GM23338 (cell line): Measurements from ENCODE around the gene CASQ1. TPM values are rescaled to one million over a fixed set of nuclear protein-coding genes. Genes with fewer than 3 reads are reported as not detected.

Experiments used
- ATAC-seq: fragments of 200-7000 bp; cut with Tn5 transposase; 3 replicates; pipeline ENCODE4 v1.9.1; 2020
- DNase-seq: peaks from one replicate; pipeline ENCODE4 v3.0.0-alpha.2; 2015; ENCODE audit warnings: low spot score
- H2AFZ ChIP-seq: fragments of 200-600 bp; sonication (generic); 2 replicates; pipeline ENCODE4 v1.8.0; 2016; ENCODE audit warnings: antibody characterized with exemption, mild to moderate bottlenecking, moderate library complexity
- H3F3A ChIP-seq: fragments of 200-600 bp; sonication (generic); replicated peaks from 2 replicates; pipeline ENCODE4 v1.8.0; 2017; ENCODE audit warnings: antibody characterized with exemption, mixed run types, low read depth
- H3K27ac ChIP-seq: fragments of 200-600 bp; sonication (generic); 2 replicates; pipeline ENCODE4 v1.6.1; 2016; ENCODE audit warnings: low read depth
- H3K27me3 ChIP-seq: fragments of 200-600 bp; sonication (generic); 2 replicates; pipeline ENCODE4 v1.8.0; 2016; ENCODE audit warnings: mild to moderate bottlenecking, mixed run types, moderate library complexity; ENCODE audit not compliant: insufficient read depth
- H3K36me3 ChIP-seq: fragments of 200-600 bp; sonication (generic); 2 replicates; pipeline ENCODE4 v1.8.0; 2016; ENCODE audit warnings: mild to moderate bottlenecking; ENCODE audit not compliant: insufficient read depth
- H3K4me1 ChIP-seq: fragments of 200-600 bp; sonication (generic); 2 replicates; pipeline ENCODE4 v1.8.0; 2016; ENCODE audit warnings: mild to moderate bottlenecking, moderate library complexity; ENCODE audit not compliant: insufficient read depth
- H3K4me2 ChIP-seq: fragments of 200-600 bp; sonication (generic); 2 replicates; pipeline ENCODE4 v1.7.1; 2017; ENCODE audit warnings: mixed run types
- H3K4me3 ChIP-seq: fragments of 200-600 bp; sonication (generic); 2 replicates; pipeline ENCODE4 v1.6.1; 2016; ENCODE audit warnings: mixed run types
- H3K79me2 ChIP-seq: fragments of 200-600 bp; sonication (generic); replicated peaks from 2 replicates; pipeline ENCODE4 v1.8.0; 2017; ENCODE audit warnings: mild to moderate bottlenecking; ENCODE audit not compliant: insufficient read depth
- H3K9me2 ChIP-seq: fragments of 200-600 bp; sonication (generic); 2 replicates; pipeline ENCODE4 v1.8.0; 2017; ENCODE audit not compliant: insufficient read depth
- H4K20me1 ChIP-seq: fragments of 200-600 bp; sonication (generic); replicated peaks from 2 replicates; pipeline ENCODE4 v1.8.0; 2017; ENCODE audit warnings: mild to moderate bottlenecking; ENCODE audit not compliant: insufficient read depth
- H3K27ac Mint-ChIP-seq: 2 replicates; pipeline ENCODE4 v1.8.0; 2020; ENCODE audit warnings: inconsistent platforms, mild to moderate bottlenecking, moderate library complexity, mixed read lengths
- H3K27me3 Mint-ChIP-seq: 3 replicates; pipeline ENCODE4 v1.8.0; 2022; ENCODE audit warnings: low read depth, mild to moderate bottlenecking, moderate library complexity, mixed read lengths, inconsistent platforms; ENCODE audit not compliant: insufficient read depth, poor library complexity
- H3K36me3 Mint-ChIP-seq: 3 replicates; pipeline ENCODE4 v1.8.0; 2021; ENCODE audit warnings: low read depth, mild to moderate bottlenecking, inconsistent platforms, moderate library complexity, mixed read lengths
- H3K4me1 Mint-ChIP-seq: 3 replicates; pipeline ENCODE4 v1.8.0; 2020; ENCODE audit warnings: mild to moderate bottlenecking, inconsistent platforms, mixed read lengths
- H3K4me3 Mint-ChIP-seq: 3 replicates; pipeline ENCODE4 v1.8.0; 2021; ENCODE audit warnings: moderate library complexity, mild to moderate bottlenecking, inconsistent platforms, mixed read lengths
- H3K9me3 Mint-ChIP-seq: 3 replicates; pipeline ENCODE4 v1.8.0; 2020; ENCODE audit warnings: moderate library complexity, mild to moderate bottlenecking, inconsistent platforms, mixed read lengths
- ZNF114 ChIP-seq: fragments of 250-450 bp; sonication (Bioruptor Pico); IDR thresholded peaks from 2 replicates; pipeline ENCODE4 v1.5.0; 2020; ENCODE audit warnings: mild to moderate bottlenecking, moderate library complexity
- ZNF331 ChIP-seq: fragments of 250-450 bp; sonication (Bioruptor Pico); IDR thresholded peaks from 2 replicates; pipeline ENCODE4 v1.5.0; 2020; ENCODE audit warnings: low read depth, mild to moderate bottlenecking, moderate library complexity
- ZNF462 ChIP-seq: fragments of 250-450 bp; sonication (Bioruptor Pico); IDR thresholded peaks from 2 replicates; pipeline ENCODE4 v1.5.0; 2020; ENCODE audit warnings: mild to moderate bottlenecking, moderate library complexity
- polyA plus RNA-seq: library from polyadenylated mRNA; unstranded; fragments of >200 nt; fragmentation: Nextera tagmentation; extraction: Ambion mirVana; gene quantifications from 2 replicates; pipeline ENCODE4 v1.2.1, GENCODE V29; 2016
- total RNA-seq: library from RNA; depleted of rRNA; stranded (reverse); fragments of >200 nt; shearing (Covaris generic); gene quantifications from 2 replicates; pipeline ENCODE4 v1.2.3, GENCODE V29; 2014
- TF ChIP-seq, protein P1 (sequence below): IDR thresholded peaks from 2 replicates; pipeline ENCODE4 v1.6.1; 2016; ENCODE audit warnings: antibody characterized with exemption

The CASQ1 gene
- total and polyA plus RNA-seq, 2 experiments from 2014 or later = 1.1 to 2.8 TPM

- Mint-ChIP-seq H3K27me3 (peaks cover 14% of the 10 kb centered on the region), H3K36me3 (no peaks in the 10 kb centered on the region), H3K27ac (no peak overlapping the region), H3K4me1 (peaks cover 16% of the 10 kb centered on the region), H3K4me3 (no peak overlapping the region), H3K9me3 (no peaks in the 10 kb centered on the region)
- no peak overlapping the region for H2AFZ ChIP-seq
- no peaks in the 10 kb centered on the region for H3K36me3 ChIP-seq
- no peak overlapping the region for H3K4me2 ChIP-seq
- H3K27ac ChIP-seq = no peak overlapping the region
- H4K20me1 ChIP-seq = no peaks in the 10 kb centered on the region
- no peak overlapping the region for H3K4me3 ChIP-seq
- H3K4me1 ChIP-seq = no peaks in the 10 kb centered on the region; the same call in 1 of the 2 replicates
- no peak for DNase-seq
- ATAC-seq = no peak
- H3F3A ChIP-seq = no peaks in the 10 kb centered on the region
- no peaks in the 10 kb centered on the region for H3K79me2 ChIP-seq
- TF ChIP-seq ZNF462 (CRISPR knock-in tag) (no peak), ZNF331 (no peak)
- TF ChIP-seq, protein P1, sequence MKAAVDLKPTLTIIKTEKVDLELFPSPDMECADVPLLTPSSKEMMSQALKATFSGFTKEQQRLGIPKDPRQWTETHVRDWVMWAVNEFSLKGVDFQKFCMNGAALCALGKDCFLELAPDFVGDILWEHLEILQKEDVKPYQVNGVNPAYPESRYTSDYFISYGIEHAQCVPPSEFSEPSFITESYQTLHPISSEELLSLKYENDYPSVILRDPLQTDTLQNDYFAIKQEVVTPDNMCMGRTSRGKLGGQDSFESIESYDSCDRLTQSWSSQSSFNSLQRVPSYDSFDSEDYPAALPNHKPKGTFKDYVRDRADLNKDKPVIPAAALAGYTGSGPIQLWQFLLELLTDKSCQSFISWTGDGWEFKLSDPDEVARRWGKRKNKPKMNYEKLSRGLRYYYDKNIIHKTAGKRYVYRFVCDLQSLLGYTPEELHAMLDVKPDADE = no peak
- H3K27me3 ChIP-seq = no peaks in the 10 kb centered on the region
- no peaks in the 10 kb centered on the region for H3K9me2 ChIP-seq
These were observed 41.1 kb upstream of the CASQ1 start for GRCh38 chr1:160149233-160149632.

- no peaks in the 10 kb centered on the region for H3K27me3 ChIP-seq
- no peaks in the 10 kb centered on the region for H3K9me2 ChIP-seq
- Mint-ChIP-seq H3K27me3 (peaks cover 14% of the 10 kb centered on the region), H3K27ac (no peak overlapping the region), H3K4me3 (no peak overlapping the region), H3K9me3 (no peaks in the 10 kb centered on the region), H3K4me1 (peaks cover 11% of the 10 kb centered on the region), H3K36me3 (no peaks in the 10 kb centered on the region)
- no peak overlapping the region for H3K27ac ChIP-seq
- H3K4me2 ChIP-seq = no peak overlapping the region
- ATAC-seq (no peak), DNase-seq (no peak)
- H3K79me2 ChIP-seq = no peaks in the 10 kb centered on the region
- no peak overlapping the region for H3K4me3 ChIP-seq
- H2AFZ ChIP-seq = no peak overlapping the region
- H4K20me1 ChIP-seq = no peaks in the 10 kb centered on the region
- H3K36me3 ChIP-seq = no peaks in the 10 kb centered on the region
- no peaks in the 10 kb centered on the region for H3F3A ChIP-seq
- H3K4me1 ChIP-seq = no peaks in the 10 kb centered on the region; the same call in 1 of the 2 replicates
- TF ChIP-seq ZNF114 (CRISPR knock-in tag) (no peak), ZNF462 (CRISPR knock-in tag) (no peak)
These were observed 40.7 kb upstream of the CASQ1 start for GRCh38 chr1:160149716-160150115.
